IPS-18c (cell line): ENCODE results near the gene XYLT2.
"Not testable (repeated sequence)": the region's sequence is repeated elsewhere in the genome, so short reads cannot be mapped to it uniquely, and the experiment has no call there.

Source experiments
- H3K4me3 ChIP-seq: 2 replicates; pipeline ENCODE4 v1.7.0; 2013; ENCODE audit warnings: low read depth, mild to moderate bottlenecking, low read length, moderate library complexity; ENCODE audit not compliant: insufficient read depth
- H3K9me3 ChIP-seq: one replicate; pipeline ENCODE4 v1.6.1; 2013; ENCODE audit warnings: mild to moderate bottlenecking, low read length, moderate library complexity; ENCODE audit not compliant: control insufficient read depth, insufficient read depth

XYLT2 gene

GRCh38 chr17:50316660-50317059 lies 29.3 kb upstream of the XYLT2 start:
- H3K4me3 ChIP-seq, H3K9me3 ChIP-seq: not testable (repeated sequence)

DNA sequence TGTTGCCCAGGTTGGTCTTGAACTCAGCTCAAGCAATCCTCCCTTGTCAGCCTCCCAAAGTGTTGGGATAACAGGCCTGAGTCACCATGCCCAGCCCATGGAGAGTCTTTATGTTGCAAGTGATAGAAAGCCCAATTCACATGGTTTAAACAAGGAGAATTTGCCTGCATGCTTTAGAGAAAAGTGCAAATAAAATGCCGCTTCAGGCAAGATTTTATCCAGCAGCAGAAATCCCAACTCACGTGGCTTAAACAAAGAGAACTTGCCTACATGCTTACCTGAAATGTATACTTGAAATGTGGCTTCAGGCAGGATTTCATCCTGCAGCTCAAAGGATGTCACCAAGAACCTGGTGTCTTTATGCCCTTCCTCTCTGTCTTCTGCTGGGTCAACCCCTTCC lies 28.8 kb upstream of the XYLT2 start:
- no peaks in the 10 kb centered on the region for H3K9me3 ChIP-seq

GRCh38 chr17:50318501-50319285 lies 27.2 kb upstream of the XYLT2 start:
- no peaks in the 10 kb centered on the region for H3K9me3 ChIP-seq
- H3K4me3 ChIP-seq = no peak overlapping the region

More for the DNA sequence above, 28.8 kb upstream of the XYLT2 start:
- no peak overlapping the region for H3K4me3 ChIP-seq

- no peak overlapping the region for H3K4me3 ChIP-seq
- H3K9me3 ChIP-seq = no peaks in the 10 kb centered on the region
Measured at GRCh38 chr17:50319306-50320004, 26.5 kb upstream of the XYLT2 start.

- no peak overlapping the region for H3K4me3 ChIP-seq
- H3K9me3 ChIP-seq = no peaks in the 10 kb centered on the region
Measured at GRCh38 chr17:50322271-50322670, 23.7 kb upstream of the XYLT2 start.

GRCh38 chr17:50323060-50323459 lies 22.9 kb upstream of the XYLT2 start:
- H3K9me3 ChIP-seq = no peaks in the 10 kb centered on the region
- H3K4me3 ChIP-seq = no peak overlapping the region

GRCh38 chr17:50325906-50326305 lies 20.0 kb upstream of the XYLT2 start:
- Histone ChIP-seq H3K4me3 (no peak overlapping the region), H3K9me3 (no peaks in the 10 kb centered on the region)

DNA sequence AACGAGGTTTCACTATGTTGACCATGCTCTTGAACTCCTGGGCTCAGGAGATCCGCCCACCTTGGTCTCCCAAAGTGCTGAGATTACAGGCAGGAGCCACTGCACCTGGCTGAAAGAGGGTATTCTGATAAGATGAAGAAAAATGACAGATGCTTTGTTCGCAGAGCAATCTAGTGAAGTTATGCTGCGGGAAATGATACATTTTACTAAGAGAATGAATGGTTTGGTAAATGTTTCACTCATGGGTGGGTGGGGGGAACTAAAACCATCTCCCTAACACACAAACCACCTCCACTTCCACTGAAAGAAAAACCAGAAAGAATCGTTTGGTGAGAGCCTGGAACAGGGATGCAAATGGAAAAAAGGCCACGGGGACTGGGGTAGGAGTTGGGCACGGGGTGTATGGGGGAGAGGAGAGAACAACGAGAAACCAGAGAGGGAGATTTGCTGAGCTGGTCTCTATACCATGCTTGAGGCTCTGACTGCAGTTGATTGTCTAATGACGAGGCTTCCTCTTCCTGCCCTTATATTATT lies 19.0 kb upstream of the XYLT2 start:
- H3K9me3 ChIP-seq = no peaks in the 10 kb centered on the region
- H3K4me3 ChIP-seq = no peak overlapping the region

DNA sequence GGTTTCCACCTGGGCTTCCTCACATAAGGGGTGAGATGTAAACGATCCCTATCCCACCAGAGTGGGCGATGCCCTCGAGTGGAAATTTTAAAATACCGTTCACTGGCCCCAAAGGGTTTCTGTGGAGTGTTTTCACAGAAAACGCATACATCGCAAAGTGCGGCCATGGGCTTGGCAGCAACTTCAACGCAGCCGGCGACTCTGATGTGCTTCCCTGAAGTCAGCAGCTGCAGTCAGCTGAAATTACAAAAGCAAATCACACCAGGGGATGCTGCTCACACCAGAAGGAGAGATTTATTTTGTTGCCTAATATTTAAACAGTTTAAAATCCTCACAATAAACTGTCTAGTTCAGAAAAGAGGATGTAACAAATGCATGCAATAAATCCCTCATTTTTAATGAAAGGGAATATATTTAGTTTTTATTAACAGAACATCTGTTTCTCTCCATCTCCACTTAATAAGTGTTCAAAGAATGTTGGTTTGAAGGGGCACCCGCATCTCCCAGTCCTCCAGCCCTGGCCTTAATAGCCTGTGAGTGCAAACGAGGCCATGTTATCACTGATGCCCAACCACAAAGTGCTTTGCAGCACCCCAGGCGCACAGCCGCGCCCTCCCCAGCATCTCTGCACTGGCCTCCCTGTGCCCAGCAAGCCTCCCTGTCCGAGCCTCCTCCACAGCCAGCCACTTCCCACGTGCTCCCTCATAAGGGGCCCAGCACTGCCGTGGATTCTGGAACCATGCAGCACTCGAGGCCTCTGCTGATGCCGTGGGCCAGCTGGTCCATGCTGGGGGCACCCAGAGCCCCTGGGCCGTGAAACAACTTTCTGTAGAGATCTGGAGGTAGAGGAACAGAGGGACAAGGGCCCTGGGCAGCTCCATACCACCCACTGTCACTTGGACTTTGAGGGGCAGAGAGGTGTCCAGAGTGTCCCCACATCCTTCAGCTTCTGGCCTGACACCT lies 17.3 kb upstream of the XYLT2 start:
- Histone ChIP-seq H3K4me3 (no peak overlapping the region), H3K9me3 (no peaks in the 10 kb centered on the region)

GRCh38 chr17:50329716-50330115 lies 16.2 kb upstream of the XYLT2 start:
- Histone ChIP-seq H3K9me3 (no peaks in the 10 kb centered on the region), H3K4me3 (no peak overlapping the region)

GRCh38 chr17:50330151-50330775 lies 15.7 kb upstream of the XYLT2 start:
- H3K9me3 ChIP-seq = no peaks in the 10 kb centered on the region
- H3K4me3 ChIP-seq = no peak overlapping the region

GRCh38 chr17:50331085-50331791 lies 14.7 kb upstream of the XYLT2 start:
- Histone ChIP-seq H3K4me3 (no peak overlapping the region), H3K9me3 (no peaks in the 10 kb centered on the region)

DNA sequence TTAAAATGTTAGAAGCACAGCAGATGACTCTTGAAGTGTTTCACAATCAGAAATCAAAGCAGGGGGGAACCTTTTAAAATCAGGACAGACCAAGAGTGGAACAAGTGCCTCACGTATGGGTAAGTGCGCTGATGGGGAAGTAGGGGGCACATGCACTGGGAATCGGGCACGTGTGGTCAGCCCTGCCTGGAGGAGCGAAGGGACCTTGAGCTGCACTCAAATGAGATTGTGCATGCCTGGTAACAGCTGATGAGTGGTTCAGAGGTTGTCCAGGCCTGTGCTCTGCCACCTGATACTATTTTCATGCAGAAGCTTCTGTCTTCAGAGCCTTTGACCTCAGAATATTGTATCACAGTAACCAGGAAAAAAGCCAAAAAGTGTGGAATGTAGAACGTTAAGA lies 13.7 kb upstream of the XYLT2 start:
- no peak overlapping the region for H3K4me3 ChIP-seq
- H3K9me3 ChIP-seq = no peaks in the 10 kb centered on the region

DNA sequence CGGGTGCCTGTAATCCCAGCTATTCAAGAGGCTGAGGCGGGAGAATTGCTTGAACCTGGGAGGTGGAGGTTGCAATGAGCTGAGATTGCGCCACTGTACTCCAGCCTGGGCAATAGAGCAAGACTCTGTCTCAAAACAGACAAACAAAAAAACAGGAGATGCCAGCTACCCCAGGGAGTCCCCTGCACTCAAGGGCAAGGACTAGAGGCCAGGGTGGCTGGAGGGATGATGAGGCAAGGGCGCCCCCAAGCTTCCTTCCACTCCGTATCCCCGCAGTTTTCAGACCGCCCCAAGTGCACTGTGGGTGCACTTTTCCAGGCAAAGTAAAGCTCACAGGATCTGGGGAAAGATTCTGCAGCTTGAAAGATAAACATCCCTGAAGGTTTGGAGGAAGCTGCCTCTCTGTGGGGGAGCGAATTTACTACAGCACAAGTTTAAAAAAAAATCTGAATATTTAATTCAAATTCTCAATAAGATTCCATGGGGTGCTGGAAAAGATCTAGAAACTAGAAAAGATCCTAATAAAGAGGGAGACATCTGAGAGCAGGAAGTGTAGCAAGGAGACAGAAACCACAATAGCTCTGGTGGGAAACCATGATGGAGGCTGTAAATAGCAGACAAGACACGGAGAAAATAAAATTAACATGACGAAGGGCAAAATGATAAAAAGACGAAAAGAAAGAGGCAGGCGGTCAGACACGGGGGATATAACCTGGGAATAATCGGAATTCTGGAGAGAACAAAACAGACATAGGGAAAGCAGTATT lies 12.5 kb upstream of the XYLT2 start:
- not testable (repeated sequence) for H3K4me3 ChIP-seq, H3K9me3 ChIP-seq

- Histone ChIP-seq H3K4me3 (no peak overlapping the region), H3K9me3 (no peaks in the 10 kb centered on the region)
Measured at GRCh38 chr17:50337956-50338355, 8.0 kb upstream of the XYLT2 start.

DNA sequence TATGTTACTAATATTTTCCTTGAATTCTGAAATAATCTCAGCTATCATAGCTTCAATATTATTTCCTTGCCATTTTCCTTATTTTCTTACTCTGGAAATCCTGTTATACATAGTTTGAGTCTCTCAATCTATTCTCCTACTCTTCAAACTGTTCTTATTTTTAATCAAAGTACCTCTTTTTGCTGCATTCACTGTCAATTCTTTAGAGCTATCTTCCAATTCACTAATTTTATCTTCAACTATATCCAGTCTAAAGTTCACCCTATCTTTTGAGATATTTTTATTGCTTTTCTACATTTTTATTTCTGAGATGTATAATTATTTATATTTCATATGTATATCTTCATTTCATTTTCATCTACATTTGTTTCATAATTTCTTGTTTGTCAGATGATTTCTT lies 7.3 kb upstream of the XYLT2 start:
- H3K9me3 ChIP-seq = no peaks in the 10 kb centered on the region
- no peak overlapping the region for H3K4me3 ChIP-seq
